Activated CD8-positive, alpha-beta memory T cell treated with anti-CD3 and anti-CD28 coated beads, Interleukin-2, amount 50 U/mL, for 4 hours (primary cell): ENCODE results near the gene LHX2.
A peak's percentile ranks its signal among the peaks of the same experiment; 100 is the strongest.

Experiments
- DNase-seq: peaks from one replicate; pipeline ENCODE4 v3.0.0-alpha.2; 2020

LHX2 gene

DNA sequence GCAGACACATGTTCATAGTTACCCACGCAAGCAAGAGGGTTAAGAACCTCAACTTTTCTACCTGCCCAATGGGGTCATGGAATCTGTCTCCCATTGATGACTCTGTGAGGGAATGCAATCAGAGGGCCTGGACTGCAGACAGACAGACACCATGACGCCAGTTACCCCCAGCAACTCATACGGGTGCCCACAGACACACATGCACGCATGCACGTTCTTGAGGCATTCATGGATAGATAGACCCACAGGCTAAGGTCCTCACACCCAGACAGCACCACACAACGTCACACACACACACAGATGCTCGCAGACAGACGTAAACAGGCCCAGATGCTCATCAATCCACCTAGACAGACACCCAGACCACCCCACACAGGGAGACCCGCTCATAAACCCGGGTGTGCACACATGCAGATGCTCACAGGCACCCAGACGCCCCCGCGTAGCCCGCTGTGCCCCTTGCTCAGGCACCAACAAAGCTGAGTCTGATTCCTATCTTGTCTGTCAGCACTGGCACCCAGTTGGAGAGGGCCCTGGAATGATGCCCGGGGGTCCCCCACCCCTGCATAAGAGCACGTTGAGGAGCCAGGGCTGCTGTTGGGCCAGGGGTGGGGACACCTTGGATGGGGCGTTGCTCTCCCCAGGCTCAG lies 23.6 kb downstream of the LHX2 start:
- DNase-seq, result no peak

DNA sequence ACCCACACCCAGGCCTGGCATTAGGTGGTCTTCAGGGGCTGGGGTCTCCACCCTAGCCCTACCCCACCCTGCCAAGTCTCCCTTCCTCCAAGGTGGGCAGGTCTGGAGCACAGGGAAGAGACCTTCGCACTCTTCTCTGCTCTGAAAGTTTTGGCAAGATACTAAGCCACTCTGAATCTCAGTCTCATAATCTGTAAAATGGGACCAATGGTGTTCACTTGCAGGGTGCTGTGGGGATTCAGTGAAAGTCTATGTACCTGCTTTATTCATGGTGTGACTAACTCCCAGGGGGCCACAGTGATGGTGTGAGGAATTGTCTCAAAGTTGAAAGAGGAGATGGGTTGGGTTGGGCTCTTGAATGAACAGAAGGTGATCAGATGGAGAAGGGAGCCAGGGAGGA lies 25.0 kb downstream of the LHX2 start:
- no peak for DNase-seq

DNA sequence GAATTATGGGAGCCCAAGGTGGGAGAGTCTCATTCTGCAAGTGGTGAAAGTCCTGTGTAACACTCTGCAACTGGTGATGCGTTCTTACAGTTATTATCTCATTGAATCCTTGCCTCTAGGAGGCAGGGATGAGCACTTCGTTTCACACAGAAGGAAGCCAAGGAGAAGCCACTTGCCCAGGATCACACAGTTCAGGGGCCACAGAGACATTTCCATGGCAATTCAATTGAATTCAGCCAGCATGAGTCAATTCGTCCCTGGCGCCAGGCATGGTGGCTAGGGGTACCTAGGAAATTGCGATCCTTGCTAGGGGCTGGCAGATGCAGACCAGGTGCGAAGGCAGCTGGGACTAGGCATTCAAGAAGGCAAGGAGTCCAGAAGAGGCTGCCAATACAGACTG lies 26.2 kb downstream of the LHX2 start:
- DNase-seq, result no peak

DNA sequence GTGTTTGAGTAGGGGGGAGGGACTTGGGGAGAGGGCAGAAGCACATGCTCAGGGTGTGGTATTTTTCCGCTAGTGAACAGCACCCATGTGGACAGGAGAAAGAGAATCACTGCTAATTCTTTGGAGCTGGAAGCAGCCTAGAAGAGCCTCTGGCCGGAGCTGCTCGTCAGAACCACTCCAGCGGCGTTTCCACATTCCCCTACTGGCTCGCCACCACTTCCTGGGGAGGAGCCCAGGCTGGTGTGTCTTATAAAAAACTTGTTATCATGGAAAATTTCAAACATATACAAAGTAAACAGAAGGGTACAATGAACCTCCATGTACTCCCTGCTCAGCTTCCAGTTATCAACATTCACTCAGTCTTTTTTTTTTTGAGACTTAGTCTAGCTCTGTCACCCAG lies 26.7 kb downstream of the LHX2 start:
- no peak for DNase-seq

DNA sequence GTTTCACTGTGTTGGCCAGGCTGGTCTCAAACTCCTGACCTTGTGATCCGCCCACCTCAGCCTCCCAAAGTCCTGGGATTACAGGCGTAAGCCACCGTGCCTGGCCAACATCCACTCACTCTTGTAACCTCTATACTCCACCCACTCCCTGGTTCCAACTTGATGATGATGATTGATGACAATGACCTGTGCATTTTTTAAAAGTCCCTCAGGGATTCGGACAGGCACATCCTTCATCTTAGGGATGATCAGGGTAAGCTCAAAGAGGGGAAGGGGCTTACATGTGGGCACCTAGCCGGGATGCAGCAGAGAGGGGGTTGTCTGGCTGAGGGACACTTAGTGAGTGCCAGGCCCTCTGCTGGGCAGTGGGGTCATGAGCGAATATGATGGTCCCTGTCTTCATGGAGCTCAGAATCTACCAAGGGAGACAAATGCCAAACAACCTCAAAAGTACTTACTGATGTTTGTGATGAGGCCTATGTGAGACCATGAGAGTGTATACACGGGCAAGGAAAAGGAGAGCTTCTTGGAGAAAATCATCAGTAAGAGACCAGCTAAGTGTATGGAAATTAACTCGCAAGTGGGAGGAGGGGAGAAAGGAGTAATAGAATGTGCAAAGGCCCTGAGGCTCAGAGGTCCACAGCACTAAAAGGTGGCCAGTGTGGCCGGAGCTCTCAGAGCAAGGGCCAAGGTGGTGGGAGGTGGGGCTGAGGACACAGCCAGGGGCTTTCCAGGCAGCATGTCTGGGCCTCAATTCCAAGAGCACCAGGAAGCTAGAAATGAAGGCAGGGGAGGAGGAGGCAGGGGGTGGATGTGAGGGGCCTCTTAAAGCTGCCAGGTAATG lies 27.4 kb downstream of the LHX2 start:
- no peak for DNase-seq

DNA sequence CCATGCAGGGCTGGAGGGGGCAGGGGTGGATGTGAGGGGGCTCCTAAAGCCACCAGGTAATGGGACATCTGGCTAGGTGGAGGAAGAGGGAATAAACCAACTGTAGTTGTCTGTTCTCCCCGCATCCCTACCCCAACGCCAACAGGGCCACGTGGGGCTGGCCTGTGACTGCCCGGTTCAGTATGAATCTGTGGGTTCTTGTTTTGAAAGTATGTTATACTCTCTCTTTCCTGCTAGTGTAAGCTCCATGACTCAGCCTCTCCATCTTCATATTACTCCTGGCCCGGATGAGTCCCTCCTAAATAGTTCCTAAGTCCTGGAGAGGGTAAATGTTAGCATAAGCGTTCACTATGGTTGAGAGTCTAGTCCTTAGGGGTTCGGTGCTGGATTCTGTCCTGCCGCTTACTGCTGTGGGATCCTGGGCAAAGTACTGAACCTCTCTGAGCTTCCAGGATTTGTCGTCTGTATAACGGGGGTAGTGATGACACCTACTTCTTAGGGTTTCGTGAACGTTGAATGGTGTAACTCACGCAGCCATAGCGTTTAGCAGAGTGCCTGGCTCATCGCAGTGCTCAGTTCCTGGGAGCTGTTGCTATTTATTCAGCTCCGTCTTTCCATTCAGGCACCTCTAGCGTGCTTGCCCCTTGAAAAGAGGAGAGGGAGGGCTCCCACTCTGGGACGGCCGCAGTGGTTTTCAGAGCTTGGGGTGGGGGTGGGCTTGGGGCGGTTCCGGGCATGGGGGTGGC lies 28.8 kb downstream of the LHX2 start:
- DNase-seq, result no peak

DNA sequence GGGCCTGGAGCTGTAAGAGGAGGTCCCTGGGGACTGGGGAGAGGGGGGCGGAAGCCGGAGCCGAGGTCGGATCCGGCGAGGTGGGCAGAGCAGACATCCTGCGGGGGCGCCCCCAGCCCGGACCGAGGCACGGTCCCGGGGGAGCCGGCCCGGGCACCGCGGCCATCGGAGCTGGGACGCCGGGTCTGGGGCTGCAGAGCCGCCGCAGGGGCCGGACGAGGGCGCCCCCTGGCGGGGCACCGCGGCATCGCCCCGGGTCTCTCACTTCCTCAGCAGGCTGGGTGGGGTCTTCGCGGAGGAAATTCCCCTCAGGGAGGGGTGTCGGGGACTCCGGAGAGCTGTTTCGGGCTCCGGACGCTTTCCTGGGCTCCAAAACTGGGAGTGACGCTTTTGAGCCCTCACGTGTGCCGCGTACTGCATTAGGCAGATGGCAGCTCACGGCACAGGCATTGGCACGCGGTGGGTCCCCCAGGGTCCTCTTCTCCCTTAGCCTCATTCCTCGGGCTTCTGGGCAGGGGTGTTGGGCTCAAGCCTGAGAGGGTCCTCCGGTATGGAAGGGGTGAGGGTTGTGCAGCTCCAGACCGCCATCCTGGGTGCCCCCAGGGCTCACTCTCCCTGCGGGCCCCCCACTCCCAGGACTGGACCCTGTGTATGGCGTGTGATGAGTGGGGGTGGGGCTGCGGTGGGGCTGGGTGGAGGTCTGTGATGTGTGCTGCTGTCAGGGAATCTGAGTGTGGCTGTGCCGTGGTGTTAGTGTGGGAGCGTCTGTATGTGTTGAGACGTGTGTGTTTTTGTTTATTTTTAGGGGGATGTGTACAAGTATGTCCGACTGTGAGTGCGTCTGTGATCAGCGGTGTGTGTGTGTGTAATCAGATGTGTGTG lies 29.6 kb downstream of the LHX2 start:
- DNase-seq, result peak; percentile 41

DNA sequence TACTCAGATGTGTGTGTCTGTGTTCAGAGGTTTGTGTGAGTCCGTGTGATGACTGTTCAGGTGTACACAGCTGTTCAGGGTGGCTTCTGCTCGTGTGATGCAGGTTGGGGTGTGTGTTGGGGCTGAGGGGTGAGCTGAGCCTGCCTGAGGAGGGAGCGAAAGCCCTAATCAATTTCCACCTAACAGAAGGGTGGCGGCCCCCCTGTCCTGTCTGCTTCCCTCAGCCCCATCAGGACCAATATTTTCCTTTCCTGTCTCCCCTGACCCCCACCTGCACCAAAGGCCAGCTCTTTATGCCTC lies 30.2 kb downstream of the LHX2 start:
- no peak for DNase-seq

DNA sequence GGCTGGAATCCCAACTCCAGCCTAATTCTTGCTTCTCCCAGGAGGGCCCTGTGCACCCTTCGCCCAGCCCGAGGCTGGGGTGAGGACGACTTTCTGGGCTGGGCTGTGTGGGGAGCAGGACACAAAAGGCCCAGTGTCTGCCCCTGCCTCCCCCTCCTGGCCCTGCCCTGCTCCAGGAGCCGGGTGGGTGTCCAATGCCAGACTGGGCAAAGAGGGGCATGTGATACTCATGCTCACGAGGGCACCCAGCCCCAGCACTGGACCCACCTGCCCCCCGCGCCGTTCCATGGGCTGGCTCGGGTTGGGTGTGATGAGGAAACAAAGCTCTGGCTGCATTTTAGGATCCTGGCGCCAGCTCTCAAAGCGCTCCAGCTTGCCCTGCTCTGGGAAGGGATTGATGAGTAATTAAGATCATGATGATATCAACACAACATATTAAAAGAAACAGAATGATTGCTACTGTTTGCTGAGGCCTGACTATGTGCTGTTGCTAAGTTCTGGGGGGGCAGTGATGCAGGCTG lies 30.7 kb downstream of the LHX2 start:
- DNase-seq, result no peak

DNA sequence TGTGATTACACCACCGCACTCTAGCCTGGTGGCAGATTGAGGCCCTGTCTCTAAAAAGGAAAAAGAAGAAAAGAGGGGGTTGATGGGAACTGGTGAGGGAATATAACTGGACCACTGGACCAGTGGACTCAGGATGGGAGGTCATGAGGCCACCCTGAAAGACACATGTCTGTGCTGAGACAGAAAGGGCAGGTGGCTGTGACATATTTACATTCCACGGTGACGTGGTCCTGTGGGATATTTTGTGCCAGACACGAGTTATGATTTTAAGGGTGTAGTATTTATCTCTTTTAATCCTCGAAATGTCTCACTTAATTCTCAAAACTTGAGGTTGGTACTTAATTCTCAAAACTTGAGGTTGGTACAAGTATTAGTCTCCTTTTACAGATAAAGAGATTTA lies 32.9 kb downstream of the LHX2 start:
- no peak for DNase-seq

DNA sequence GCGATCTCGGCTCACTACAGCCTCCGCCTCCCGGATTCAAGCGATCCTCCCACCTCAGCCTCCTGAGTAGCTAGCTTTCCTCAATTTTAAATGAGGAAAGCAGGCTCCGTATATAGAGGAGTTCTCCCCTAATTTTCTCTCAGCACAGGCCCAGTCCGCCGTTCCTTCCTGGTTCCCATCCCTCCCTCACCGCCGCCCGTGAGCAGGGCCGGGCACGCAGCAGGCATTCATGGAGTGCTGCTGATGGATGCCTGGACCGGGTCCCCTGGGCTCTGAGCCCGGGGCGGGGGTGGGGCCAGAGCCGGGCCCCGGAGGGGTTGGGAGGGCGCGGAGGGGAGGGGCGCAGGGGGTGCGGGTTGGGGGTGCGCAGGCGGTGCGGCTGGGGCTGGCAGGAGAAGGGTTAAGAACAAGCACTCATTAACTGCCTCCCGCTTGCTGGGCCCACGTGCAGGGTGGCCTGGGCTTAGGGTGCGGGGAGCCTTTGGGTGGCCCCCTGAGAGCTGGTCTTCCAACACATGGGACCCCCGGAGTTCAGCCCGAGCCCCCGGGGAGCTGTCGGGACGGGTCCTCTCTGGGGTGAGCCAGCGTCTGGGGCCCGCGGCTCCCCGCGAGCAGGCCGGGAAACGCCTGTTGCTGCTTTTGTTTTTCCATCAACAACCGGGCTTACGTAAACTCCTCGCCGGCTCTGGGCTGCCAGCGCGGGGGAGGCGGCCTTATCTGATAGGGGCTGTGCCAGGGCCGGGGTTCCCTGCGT lies 33.7 kb downstream of the LHX2 start:
- no peak for DNase-seq

DNA sequence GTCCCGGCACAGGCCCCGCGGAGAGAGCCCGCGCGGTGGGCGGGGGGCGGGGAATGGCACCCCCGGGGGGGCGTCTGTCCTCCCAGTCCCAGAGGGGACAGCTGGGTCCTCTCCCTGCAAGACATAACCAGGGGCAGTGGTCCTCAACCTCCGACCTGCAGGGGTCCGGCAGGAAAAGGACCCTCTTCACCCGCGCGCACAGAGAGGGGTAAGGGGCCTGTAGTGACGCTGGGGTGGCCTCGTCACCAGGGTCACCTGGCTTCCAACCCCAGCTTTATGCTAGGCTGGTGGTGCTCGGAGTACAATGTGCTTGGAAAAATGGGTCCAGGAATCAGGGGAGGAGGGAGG lies 34.2 kb downstream of the LHX2 start:
- no peak for DNase-seq

DNA sequence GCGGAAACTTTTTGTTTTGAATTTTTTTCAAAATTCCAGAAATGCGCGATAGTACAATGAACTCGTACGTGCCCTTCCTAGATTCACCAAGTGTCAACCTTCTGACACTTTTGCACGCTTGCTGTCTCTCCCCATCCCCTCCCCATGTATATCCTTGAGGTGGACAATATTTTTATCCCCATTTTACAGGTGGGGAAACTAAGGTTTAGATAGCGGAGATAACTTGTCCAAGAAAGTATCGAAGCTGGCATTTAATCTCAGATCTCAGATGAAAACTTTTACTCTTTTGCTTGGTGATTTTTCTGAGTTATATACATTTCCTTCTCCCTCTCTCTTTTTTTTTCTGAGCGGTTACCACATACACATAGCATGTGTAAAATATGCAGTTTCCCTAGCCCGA lies 34.6 kb downstream of the LHX2 start:
- no peak for DNase-seq

DNA sequence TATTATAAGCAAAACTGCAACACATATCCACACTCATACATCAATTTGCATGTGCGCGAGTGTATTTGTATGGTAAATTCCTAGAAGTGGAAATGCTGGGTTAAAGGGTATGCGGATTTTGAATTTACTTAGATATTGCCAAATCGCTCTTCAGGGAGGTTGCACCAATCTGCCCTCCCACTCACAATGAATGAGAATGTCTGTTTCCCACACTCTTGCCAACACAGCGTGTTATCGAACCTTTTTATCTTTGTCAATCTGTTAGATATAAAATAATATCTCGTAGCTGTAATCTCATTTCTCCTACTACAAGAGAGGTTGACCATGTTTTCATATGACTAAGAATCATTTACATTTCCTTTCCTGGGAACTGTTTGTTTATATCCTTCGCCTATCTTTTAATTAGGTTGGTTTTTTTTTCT lies 35.7 kb downstream of the LHX2 start:
- DNase-seq, result no peak

DNA sequence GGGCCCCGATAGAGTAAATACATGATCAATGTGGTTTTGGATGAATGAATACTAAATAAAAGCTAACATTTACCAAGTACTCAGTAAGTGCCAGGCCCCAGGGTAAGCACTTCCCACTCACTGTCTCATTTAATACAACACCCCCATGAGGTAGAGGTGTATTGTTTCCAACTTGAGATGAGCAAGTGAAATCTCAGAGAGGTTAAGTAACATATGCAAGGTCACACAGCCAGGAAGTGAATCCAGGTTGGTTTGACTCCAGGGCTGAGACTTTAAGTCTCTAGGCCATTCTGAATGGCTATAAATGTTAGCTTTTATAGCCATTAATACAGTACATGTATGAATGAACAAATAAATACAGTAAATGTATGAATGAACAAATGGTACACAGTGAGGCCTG lies 39.4 kb downstream of the LHX2 start:
- DNase-seq, result no peak

DNA sequence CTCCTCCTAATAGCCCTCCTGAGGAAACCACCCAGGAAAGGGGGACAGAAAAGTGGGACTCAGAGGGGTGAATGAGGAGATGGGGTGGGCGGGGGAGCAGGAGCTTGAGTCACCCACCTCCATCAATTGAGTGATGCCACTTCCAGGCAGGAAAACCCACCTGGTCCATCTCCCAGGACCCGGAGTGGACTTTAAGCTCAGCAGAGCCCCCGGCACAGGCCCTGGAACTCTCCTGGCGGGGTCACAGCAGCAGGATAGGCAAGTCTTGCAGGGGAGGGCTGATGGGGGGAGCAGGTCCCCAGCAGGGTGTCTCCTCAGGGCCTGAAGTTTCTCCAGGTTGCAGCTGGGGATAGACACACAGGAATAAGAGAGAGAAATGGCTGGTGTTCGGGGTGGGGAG lies 40.8 kb downstream of the LHX2 start:
- no peak for DNase-seq

DNA sequence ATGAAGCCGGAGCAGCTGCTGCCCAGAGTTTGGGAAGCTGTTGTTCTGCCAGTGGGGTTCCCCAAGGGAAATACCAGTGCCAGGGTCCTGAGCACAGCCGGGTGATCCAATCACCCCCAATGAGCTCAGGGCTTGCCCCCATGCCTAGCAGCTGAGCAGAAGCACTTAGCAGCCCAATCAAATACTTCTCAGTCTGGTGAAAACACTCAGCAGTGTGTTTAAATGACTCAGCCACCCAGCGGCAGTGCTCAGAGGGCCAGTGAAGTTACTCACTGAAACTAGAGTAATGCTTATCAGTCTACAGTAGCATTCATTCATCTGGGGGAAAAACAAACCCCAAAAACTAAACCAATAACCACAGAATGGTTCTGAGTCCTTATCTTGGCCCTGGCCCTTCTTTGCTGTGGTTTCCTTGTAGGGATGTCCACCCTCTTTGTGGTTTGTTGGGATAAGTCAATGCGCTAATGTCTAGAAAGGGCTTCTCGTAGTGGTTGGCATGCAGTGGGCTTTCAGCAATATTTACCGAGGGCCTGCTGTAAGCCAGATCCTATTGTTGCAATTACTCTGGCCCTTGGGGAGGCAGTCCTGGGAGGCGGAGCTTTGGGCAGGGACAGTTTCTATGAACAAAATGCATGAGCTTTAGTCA lies 43.1 kb downstream of the LHX2 start:
- DNase-seq, result no peak

DNA sequence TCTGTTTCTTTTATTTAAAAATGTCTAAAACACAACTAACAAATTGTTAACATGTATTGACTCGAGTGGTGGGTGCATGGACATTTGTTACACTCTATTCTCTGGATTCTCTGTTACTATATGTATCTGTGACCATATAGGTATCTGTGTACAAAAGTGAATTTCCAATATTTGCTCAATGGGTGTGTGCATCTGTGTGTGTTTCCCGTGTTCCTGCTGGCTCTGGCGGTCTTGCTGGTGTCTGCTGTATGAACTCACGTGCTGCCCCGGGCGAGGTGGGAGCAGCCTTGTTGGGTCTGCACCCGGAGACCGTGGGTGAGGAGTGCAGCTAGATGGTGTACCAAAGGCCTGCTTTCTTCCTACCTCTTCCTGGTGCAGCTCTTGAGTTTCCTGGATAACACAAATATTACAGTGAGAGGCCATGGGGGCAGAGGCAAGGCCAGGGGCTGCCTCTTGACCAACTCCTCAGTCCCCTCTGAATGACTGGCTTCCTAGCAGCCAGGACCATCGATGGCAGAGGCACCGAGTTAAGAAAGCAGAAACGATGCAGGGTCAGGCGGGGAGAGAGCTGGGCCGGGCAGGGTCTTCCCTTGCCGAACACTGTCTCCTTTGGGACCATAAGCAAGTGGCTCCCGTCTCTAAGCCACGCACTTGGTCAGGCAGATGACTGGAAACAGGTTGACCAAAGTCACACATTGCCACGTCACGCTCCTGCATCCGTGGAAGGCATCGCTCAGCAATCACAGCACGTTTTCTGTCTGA lies 49.5 kb downstream of the LHX2 start:
- no peak for DNase-seq

DNA sequence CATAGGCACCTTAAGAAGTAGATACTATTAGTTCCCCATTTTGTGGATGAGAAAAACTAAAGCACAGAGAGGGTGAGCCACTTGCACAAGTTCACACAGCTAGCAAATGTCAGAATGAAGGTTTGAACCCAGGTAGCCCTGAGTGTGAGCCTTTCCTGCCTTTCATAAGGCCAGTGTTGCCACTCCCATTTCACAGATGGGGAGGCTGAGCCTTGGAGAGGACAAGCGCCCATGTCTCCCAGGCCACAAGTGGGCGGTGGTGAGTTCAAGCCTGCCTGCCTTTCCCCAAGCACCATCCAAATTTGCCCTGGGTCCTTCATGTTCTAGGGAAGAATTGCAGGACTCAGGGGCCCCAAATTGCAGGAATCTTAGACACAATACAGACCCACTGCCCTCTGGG lies 50.6 kb downstream of the LHX2 start:
- DNase-seq, result no peak

DNA sequence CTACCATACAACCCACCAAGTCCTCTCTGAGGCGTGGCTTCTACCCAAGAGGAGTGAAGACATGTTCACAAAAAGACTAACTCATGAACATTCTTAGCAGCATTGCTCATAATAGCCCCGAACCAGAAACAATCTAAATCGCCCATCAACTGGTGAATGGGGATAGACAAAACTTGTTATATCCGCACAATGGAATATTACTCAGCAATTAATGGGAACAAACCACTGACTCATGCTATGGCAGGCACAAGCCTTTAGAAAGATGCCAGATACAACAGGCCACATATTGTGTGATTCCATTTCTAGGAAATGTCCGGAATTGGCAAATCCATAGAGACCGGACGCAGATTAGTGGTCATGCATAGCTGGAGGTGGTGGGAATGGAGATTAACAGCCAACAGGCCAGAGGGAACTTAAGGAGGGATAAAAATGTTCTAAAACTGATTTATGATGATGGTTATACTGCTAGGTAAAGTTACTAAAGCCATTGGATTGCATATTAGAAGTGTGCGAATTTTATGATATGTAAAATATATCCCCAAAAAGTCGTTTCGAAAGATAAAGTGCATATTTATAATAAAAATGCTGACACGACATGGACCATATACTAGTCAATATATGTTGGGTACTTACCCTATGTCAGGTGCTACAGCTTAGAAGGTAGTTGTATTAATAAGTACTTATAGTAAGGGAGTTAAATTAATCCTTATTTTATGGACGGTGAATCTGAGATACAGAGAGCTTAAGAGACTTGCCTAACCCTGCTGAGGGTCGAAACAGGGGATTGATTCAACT lies 55.4 kb downstream of the LHX2 start:
- DNase-seq, result no peak
